Neural crest cell (in vitro differentiated cells): ENCODE results near the gene RAB35. TPM values are rescaled to one million over a fixed set of nuclear protein-coding genes. Genes with fewer than 3 reads are reported as not detected.
A peak's percentile ranks its signal among the peaks of the same experiment; 100 is the strongest.

Experiments
- DNase-seq: peaks from one replicate; pipeline ENCODE4 v3.0.0; 2021; ENCODE audit warnings: low read depth, mixed read lengths, low spot score
- H3K27ac Mint-ChIP-seq: one replicate; pipeline ENCODE4 v1.8.0; 2021; ENCODE audit warnings: mild to moderate bottlenecking, mixed read lengths; ENCODE audit not compliant: unreplicated experiment
- H3K27me3 Mint-ChIP-seq: 2 replicates; pipeline ENCODE4 v1.8.0; 2021; ENCODE audit warnings: low read depth, mild to moderate bottlenecking, mixed read lengths
- H3K36me3 Mint-ChIP-seq: 2 replicates; pipeline ENCODE4 v1.8.0; 2021; ENCODE audit warnings: low read depth, mild to moderate bottlenecking, mixed read lengths
- H3K4me1 Mint-ChIP-seq: 2 replicates; pipeline ENCODE4 v1.8.0; 2021; ENCODE audit warnings: mixed read lengths
- H3K4me3 Mint-ChIP-seq: one replicate; pipeline ENCODE4 v1.8.0; 2021; ENCODE audit warnings: mild to moderate bottlenecking, mixed read lengths
- H3K9me3 Mint-ChIP-seq: 2 replicates; pipeline ENCODE4 v1.8.0; 2021; ENCODE audit warnings: mixed read lengths
- CTCF ChIP-seq: fragments of 200-600 bp; sonication (generic); conservative IDR thresholded peaks from 2 replicates; pipeline ENCODE4 v1.5.0; 2021; ENCODE audit warnings: antibody characterized with exemption, mild to moderate bottlenecking
- total RNA-seq: library from RNA; stranded (reverse); gene quantifications from 2 replicates; pipeline ENCODE4 v1.2.1, GENCODE V29; 2021

The RAB35 gene
- total RNA-seq, 1 donor from 2014 or later: 54.1 TPM

- H3K27ac Mint-ChIP-seq: no peak overlapping the region
- H3K4me3 Mint-ChIP-seq: no peak overlapping the region
- TF ChIP-seq CTCF: no peak
- H3K36me3 Mint-ChIP-seq: peaks cover 3% of the 10 kb centered on the region
- H3K9me3 Mint-ChIP-seq: no peaks in the 10 kb centered on the region
- H3K4me1 Mint-ChIP-seq: peaks cover 11% of the 10 kb centered on the region
- H3K27me3 Mint-ChIP-seq: no peaks in the 10 kb centered on the region
- no peak for DNase-seq
Observed at GRCh38 chr12:120094485-120094884, 22.1 kb downstream of the RAB35 start.

DNA sequence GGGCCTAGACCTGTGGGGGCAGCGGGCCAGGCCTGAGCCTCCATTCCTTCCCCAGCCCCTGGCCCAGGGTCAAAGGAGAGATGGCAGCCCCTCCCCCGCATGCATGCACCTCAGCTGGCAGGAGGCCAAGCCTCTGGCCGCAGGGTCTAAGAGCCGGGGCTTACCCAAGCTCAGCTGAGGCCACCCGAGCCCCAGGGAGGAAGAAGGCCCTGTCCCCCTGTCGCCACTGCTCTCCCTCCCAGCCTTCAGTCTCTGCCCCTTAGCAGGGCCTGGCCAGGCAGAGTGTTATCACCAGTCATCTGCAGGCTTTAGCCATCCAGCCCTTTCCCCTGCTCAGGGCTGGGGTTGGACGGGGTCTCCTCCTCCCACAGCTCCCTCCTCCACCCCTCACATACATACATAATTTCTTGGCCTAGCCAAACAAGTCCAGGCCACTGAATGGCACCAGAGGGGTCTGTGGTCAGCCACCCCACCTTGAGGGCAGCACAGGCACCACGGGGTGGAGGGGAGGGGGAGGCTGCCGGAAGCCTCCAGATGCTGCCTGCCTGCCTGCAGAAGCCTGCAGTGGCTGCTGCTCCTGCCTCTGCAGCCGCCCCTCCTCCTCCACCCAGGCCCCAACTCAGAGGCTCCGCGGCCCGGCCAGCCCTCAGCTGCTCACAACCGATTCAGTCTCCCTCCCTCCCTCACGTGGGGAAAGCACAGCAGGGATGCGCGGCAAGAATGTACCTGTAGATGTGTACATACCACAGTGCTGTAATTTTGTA lies 22.8 kb downstream of the RAB35 start:
- no peak for TF ChIP-seq CTCF
- Mint-ChIP-seq H3K9me3 (no peaks in the 10 kb centered on the region), H3K4me1 (peaks cover 17% of the 10 kb centered on the region), H3K27me3 (no peaks in the 10 kb centered on the region), H3K27ac (no peak overlapping the region), H3K36me3 (peaks cover 3% of the 10 kb centered on the region), H3K4me3 (no peak overlapping the region)
- DNase-seq: peak; percentile 48

- TF ChIP-seq CTCF: no peak
- no peaks in the 10 kb centered on the region for H3K9me3 Mint-ChIP-seq
- no peak for DNase-seq
- peaks cover 18% of the 10 kb centered on the region for H3K4me1 Mint-ChIP-seq
- H3K27me3 Mint-ChIP-seq: no peaks in the 10 kb centered on the region
- peaks cover 3% of the 10 kb centered on the region for H3K36me3 Mint-ChIP-seq
- H3K4me3 Mint-ChIP-seq: no peak overlapping the region
- no peak overlapping the region for H3K27ac Mint-ChIP-seq
Observed at GRCh38 chr12:120093336-120093591, 23.3 kb downstream of the RAB35 start.

DNA sequence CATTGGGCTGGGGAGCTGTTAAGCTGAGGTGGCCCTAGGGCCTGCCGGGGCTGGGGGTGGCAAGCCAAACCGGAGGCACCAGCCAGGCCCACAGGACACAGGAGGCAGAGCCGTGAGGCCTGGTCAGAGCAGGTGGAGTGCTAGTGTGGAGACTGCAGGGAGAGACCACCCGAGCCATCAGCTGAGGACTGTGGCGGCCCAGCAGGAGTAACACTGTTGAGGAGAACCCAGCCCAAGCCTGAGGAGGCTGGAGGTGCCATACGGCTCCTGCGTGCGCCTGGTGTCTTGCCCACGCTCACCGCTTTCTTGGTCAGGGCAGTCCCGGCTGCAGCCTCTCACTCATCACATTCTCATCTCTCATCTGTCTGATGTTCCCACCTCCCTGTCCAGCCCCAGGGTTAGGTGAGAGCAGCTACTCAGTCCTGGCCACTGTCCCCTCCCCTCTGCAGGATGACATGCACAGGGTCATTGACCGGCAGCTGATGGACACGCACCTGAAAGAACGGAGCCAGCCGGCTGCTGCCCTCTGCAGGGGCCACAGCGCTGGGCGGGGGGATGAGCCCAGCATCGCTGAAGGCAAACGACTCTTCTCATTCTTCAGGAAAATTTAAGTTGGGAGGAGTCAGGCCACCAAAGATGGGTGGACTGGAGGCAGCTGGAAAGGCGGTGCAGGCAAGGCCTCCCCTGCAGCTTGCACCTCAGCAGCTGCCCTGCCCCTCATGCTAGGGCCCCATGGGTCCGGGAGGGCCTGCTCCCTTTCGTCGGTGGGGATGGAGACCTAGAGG lies 23.8 kb downstream of the RAB35 start:
- H3K27ac Mint-ChIP-seq: no peak overlapping the region
- H3K36me3 Mint-ChIP-seq: peaks cover 3% of the 10 kb centered on the region
- TF ChIP-seq CTCF: no peak
- no peaks in the 10 kb centered on the region for H3K9me3 Mint-ChIP-seq
- H3K4me3 Mint-ChIP-seq: no peak overlapping the region
- H3K27me3 Mint-ChIP-seq: no peaks in the 10 kb centered on the region
- peaks cover 18% of the 10 kb centered on the region for H3K4me1 Mint-ChIP-seq
- no peak for DNase-seq

DNA sequence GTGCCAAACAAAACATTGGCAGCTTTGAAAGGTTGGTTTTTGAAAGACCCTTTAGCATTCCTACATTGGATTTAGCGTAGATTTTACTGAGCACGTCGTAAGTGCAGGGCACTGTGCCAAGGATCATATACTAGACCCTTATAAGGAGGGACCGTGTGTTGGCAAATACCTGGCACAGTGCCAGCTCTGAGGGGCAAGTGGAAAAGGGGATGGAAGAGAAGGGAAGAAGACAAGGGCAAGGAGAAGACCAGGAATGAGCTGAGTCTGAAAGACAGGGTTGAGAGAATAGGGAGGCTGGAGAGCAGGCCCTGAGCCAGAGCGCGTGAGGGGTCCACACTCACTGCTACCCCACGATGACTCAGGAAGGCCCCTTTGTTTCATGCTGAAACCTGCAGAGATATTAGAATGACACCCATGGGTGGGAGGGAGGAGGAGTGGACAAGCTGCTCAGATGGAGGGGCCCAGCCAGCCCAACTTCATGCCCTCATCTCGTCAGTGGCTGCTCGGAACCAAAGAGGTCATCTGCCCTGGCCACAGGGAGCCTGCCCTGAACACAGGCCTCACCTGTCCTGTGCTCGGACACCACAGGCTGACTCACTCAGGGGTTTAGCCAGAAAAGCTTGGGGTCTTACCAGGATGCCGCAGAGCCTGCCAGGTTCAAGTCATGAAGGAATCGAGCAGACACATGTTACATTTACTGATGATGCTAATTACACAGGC lies 25.0 kb downstream of the RAB35 start:
- Mint-ChIP-seq H3K9me3 (no peaks in the 10 kb centered on the region), H3K4me1 (peaks cover 29% of the 10 kb centered on the region), H3K4me3 (peak overlapping the region; percentile 21), H3K27ac (peak overlapping the region; percentile 35), H3K27me3 (no peaks in the 10 kb centered on the region), H3K36me3 (peaks cover 3% of the 10 kb centered on the region)
- no peak for DNase-seq
- TF ChIP-seq CTCF: no peak
